Measurements from ENCODE around the gene POC1A. TPM values are rescaled to one million over a fixed set of nuclear protein-coding genes. Genes with fewer than 3 reads are reported as not detected.

POC1A gene
- polyA plus RNA-seq, 1 donor from 2014 or later: 1.3 TPM

GRCh38 chr3:52175416-52176179, 21.4 kb upstream of the POC1A start:
- Histone ChIP-seq H3K27ac (ENCODE audit: low read length) (no peak overlapping the region), H3K9ac (ENCODE audit: low read length) (no peak overlapping the region), H4K20me1 (ENCODE audit: insufficient read depth) (no peaks in the 10 kb centered on the region), H3K9me3 (ENCODE audit: low read length) (no peaks in the 10 kb centered on the region), H3F3A (ENCODE audit: insufficient read depth, low read length, poor library complexity, severe bottlenecking) (no peaks in the 10 kb centered on the region), H3K4me3 (ENCODE audit: low read length) (no peak overlapping the region), H3K36me3 (ENCODE audit: insufficient read depth, low read length) (no peaks in the 10 kb centered on the region), H3K9me2 (ENCODE audit: insufficient read depth, low read length) (no peaks in the 10 kb centered on the region), H3K4me2 (ENCODE audit: low read length) (no peak overlapping the region), H3K79me2 (replicated peaks; ENCODE audit: insufficient read depth, low read length) (no peaks in the 10 kb centered on the region), H2AFZ (ENCODE audit: low read depth, low read length) (no peak overlapping the region), H3K27me3 (ENCODE audit: insufficient read depth, low read depth, low read length) (no peaks in the 10 kb centered on the region)
- TF ChIP-seq CTCF (IDR thresholded peaks at IDR 0.05; ENCODE audit: poor library complexity, severe bottlenecking) (no peak), EP300 (conservative IDR thresholded peaks at IDR 0.05; ENCODE audit: poor library complexity, severe bottlenecking) (no peak), SMC3 (conservative IDR thresholded peaks at IDR 0.05; ENCODE audit: poor library complexity) (no peak), MXI1 (conservative IDR thresholded peaks at IDR 0.05; ENCODE audit: poor library complexity, severe bottlenecking) (no peak), REST (IDR thresholded peaks at IDR 0.05; ENCODE audit: borderline replicate concordance) (no peak), POLR2AphosphoS5 (IDR thresholded peaks at IDR 0.05) (no peak), RAD21 (conservative IDR thresholded peaks at IDR 0.05) (no peak), TAF1 (IDR thresholded peaks at IDR 0.05; ENCODE audit: low read depth) (no peak), EZH2 (IDR thresholded peaks at IDR 0.05; ENCODE audit: borderline replicate concordance, insufficient read depth, low read length, poor library complexity, severe bottlenecking) (no peak)

GRCh38 chr3:52174896-52175295, 20.7 kb upstream of the POC1A start:
- Histone ChIP-seq H3F3A (ENCODE audit: insufficient read depth, low read length, poor library complexity, severe bottlenecking) (no peaks in the 10 kb centered on the region), H3K27me3 (ENCODE audit: insufficient read depth, low read depth, low read length) (no peaks in the 10 kb centered on the region), H3K27ac (ENCODE audit: low read length) (no peak overlapping the region), H4K20me1 (ENCODE audit: insufficient read depth) (no peaks in the 10 kb centered on the region), H3K9ac (ENCODE audit: low read length) (no peak overlapping the region), H3K4me2 (ENCODE audit: low read length) (no peak overlapping the region), H2AFZ (ENCODE audit: low read depth, low read length) (no peak overlapping the region), H3K4me3 (ENCODE audit: low read length) (no peak overlapping the region), H3K9me2 (ENCODE audit: insufficient read depth, low read length) (no peaks in the 10 kb centered on the region), H3K79me2 (replicated peaks; ENCODE audit: insufficient read depth, low read length) (no peaks in the 10 kb centered on the region), H3K36me3 (ENCODE audit: insufficient read depth, low read length) (no peaks in the 10 kb centered on the region), H3K9me3 (ENCODE audit: low read length) (no peaks in the 10 kb centered on the region)
- no peak for TF ChIP-seq MXI1 (conservative IDR thresholded peaks at IDR 0.05; ENCODE audit: poor library complexity, severe bottlenecking)
- no peak for TF ChIP-seq EP300 (conservative IDR thresholded peaks at IDR 0.05; ENCODE audit: poor library complexity, severe bottlenecking)
- TF ChIP-seq TAF1 (IDR thresholded peaks at IDR 0.05; ENCODE audit: low read depth): no peak
- no peak for TF ChIP-seq CTCF (IDR thresholded peaks at IDR 0.05; ENCODE audit: poor library complexity, severe bottlenecking)
- no peak for TF ChIP-seq POLR2AphosphoS5 (IDR thresholded peaks at IDR 0.05)
- TF ChIP-seq EZH2 (IDR thresholded peaks at IDR 0.05; ENCODE audit: borderline replicate concordance, insufficient read depth, low read length, poor library complexity, severe bottlenecking): no peak
- TF ChIP-seq SMC3 (conservative IDR thresholded peaks at IDR 0.05; ENCODE audit: poor library complexity): no peak
- TF ChIP-seq REST (IDR thresholded peaks at IDR 0.05; ENCODE audit: borderline replicate concordance): no peak
- TF ChIP-seq RAD21 (conservative IDR thresholded peaks at IDR 0.05): no peak

Measured in neural cell (in vitro differentiated cells).